SH-SY5Y (cell line): ENCODE measurements around the gene LAMC2.

Source experiments
- GATA2 ChIP-seq: IDR thresholded peaks from 2 replicates; pipeline ENCODE4 v1.6.1; 2011; ENCODE audit warnings: mild to moderate bottlenecking, low read depth, low read length
- GATA3 ChIP-seq: IDR thresholded peaks from 2 replicates; pipeline ENCODE4 v1.6.1; 2011; ENCODE audit warnings: low read depth, mild to moderate bottlenecking, low read length, moderate library complexity

DNA sequence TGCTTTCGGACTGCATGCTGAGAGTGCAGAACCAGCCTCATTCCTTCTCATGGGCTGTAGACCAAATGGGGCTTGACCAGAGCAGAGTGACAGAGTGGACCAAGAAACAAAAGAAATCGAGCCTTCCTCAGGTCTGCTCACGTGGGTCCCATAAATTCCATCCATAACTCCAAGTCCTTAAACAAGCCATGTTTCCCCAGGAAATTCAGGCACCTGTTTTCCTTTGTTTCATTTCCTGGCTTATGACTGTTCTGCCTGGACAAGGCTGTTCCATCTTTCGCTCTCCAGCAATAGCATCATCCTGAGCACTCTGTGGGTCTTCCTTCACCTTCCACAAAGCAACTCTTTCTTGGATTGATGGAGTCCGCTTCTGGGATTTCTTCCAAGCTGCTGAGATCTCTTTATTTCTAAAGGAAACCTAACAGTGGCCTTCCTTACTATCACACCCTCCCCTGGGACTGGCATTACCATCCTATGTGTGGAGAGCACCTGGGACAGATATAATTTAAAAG, 63.9 kb downstream of the LAMC2 start:
- TF ChIP-seq GATA2 (no peak), GATA3 (no peak)
